ENCODE measurements around the gene GADD45A.

Gene GADD45A

GRCh38 chr1:67735806-67736627 lies 51.0 kb downstream of the GADD45A start (continued):
- no peak for TF ChIP-seq ZNF354C (tag by site-specific recombination; IDR thresholded peaks at IDR 0.05; ENCODE audit: borderline replicate concordance, low read depth)
- TF ChIP-seq ZBTB11 (tag by site-specific recombination; conservative IDR thresholded peaks at IDR 0.05; ENCODE audit: low read depth) = peak; percentile 61; the same call in 1 of the 2 replicates
- TF ChIP-seq ZNF514 (tag by site-specific recombination; IDR thresholded peaks at IDR 0.05) = no peak
- TF ChIP-seq TRIM28 (IDR thresholded peaks at IDR 0.05; ENCODE audit: borderline replicate concordance, low read length) = peak; percentile 78; the same call in 1 of the 2 replicates
- no peak for TF ChIP-seq ZBTB6 (tag by site-specific recombination; IDR thresholded peaks at IDR 0.05)
- TF ChIP-seq BCL11B (tag by site-specific recombination; IDR thresholded peaks at IDR 0.05; ENCODE audit: low read depth) = no peak
- no peak for TF ChIP-seq PRDM4 (tag by site-specific recombination; IDR thresholded peaks at IDR 0.05)
- no peak for TF ChIP-seq ZNF148 (tag by site-specific recombination; IDR thresholded peaks at IDR 0.05; ENCODE audit: borderline replicate concordance)
- no peak for TF ChIP-seq TCF7L2 (IDR thresholded peaks at IDR 0.05; ENCODE audit: borderline replicate concordance, low read depth, low read length)
- no peak for TF ChIP-seq KLF16 (tag by site-specific recombination; IDR thresholded peaks at IDR 0.05)
- no peak for TF ChIP-seq PBX3 (CRISPR knock-in tag; IDR thresholded peaks at IDR 0.05)
- TF ChIP-seq ZNF114 (tag by site-specific recombination; IDR thresholded peaks at IDR 0.05) = no peak
- no peak for TF ChIP-seq ZNF701 (tag by site-specific recombination; IDR thresholded peaks at IDR 0.05)
- no peak for TF ChIP-seq PATZ1 (tag by site-specific recombination; IDR thresholded peaks at IDR 0.05)
- TF ChIP-seq ZNF335 (tag by site-specific recombination; conservative IDR thresholded peaks at IDR 0.05) = no peak
- TF ChIP-seq ZNF214 (tag by site-specific recombination; IDR thresholded peaks at IDR 0.05; ENCODE audit: borderline replicate concordance) = no peak
- no peak for TF ChIP-seq ZNF518A (tag by site-specific recombination; conservative IDR thresholded peaks at IDR 0.05; ENCODE audit: low read depth)
